Measurements from ENCODE around the gene TMEM109. TPM values are rescaled to one million over a fixed set of nuclear protein-coding genes. Genes with fewer than 3 reads are reported as not detected.

The TMEM109 gene
- total and polyA plus RNA-seq, 2 of the 13 experiments (the other 11 are each of a cell fraction or from before 2014, with no cell fraction given): 7.7 to 18.0 TPM

DNA sequence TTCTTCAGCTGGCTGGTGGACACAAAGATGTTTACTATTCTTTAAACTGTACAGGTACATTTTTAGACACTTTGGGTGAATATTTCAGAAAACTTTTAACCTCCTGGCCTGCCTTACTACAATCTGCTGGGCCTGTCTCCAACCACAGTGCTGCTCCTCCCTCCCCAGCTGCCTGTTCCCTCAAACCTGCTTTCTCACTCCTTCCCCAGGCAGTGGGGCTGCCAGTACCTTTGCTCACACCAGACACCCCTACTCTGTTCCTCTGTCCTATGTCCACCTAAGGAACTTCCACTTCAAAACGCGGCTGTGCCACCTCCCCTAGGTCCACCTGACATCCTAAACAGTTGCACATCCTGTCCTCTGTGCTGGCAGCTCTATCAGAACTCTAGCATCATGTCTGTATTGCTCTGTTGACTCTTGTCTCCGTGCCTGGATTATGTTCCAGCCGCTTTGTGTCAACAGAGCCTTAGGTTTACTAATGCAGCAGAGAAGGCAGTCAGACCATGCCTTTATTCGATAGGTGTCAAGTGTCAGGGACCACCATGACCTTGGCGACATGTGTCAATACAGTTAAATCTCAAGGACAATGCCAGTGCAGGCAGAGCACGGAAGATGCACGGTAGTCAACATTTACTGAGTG is 33.2 kb upstream of the TMEM109 start (continued):
- TF ChIP-seq DZIP1 (CRISPR knock-in tag; IDR thresholded peaks at IDR 0.05): no peak
- peak; percentile 78; the same call in 1 of the 2 replicates for TF ChIP-seq DNMT3B (CRISPR knock-in tag; conservative IDR thresholded peaks at IDR 0.05)
- TF ChIP-seq CBFB (CRISPR knock-in tag; IDR thresholded peaks at IDR 0.05): peak; percentile 74; the same call in 1 of the 2 replicates
- TF ChIP-seq SOX6 (IDR thresholded peaks at IDR 0.05): no peak
- peak; percentile 99 for TF ChIP-seq SOX6 (CRISPR knock-in tag; IDR thresholded peaks at IDR 0.05)
- TF ChIP-seq ATF6 (CRISPR knock-in tag; conservative IDR thresholded peaks at IDR 0.05): no peak
- TF ChIP-seq NR3C1 (CRISPR knock-in tag; IDR thresholded peaks at IDR 0.05): no peak
- no peak for TF ChIP-seq REXO4 (CRISPR knock-in tag; IDR thresholded peaks at IDR 0.05; ENCODE audit: borderline replicate concordance)
- TF ChIP-seq TARDBP (CRISPR knock-in tag; IDR thresholded peaks at IDR 0.05): peak; percentile 98
- TF ChIP-seq TAF1 (CRISPR knock-in tag; IDR thresholded peaks at IDR 0.05): peak; percentile 19; the same call in 1 of the 2 replicates
- peak; percentile 85 for TF ChIP-seq ZNF746 (CRISPR knock-in tag; IDR thresholded peaks at IDR 0.05)
- no peak for TF ChIP-seq MAFF (IDR thresholded peaks at IDR 0.05; ENCODE audit: low read depth, low read length)
- TF ChIP-seq ZNF713 (CRISPR knock-in tag; IDR thresholded peaks at IDR 0.05): 0 out of 2 replicates have a peak, but pooled peaks have one; percentile 29
- TF ChIP-seq ZC3H13 (CRISPR knock-in tag; IDR thresholded peaks at IDR 0.05): peak; percentile 80; the same call in 1 of the 2 replicates
- peak; percentile 94 for TF ChIP-seq ZNF614 (CRISPR knock-in tag; IDR thresholded peaks at IDR 0.05; ENCODE audit: borderline replicate concordance)
- TF ChIP-seq ZNF484 (CRISPR knock-in tag; IDR thresholded peaks at IDR 0.05; ENCODE audit: borderline replicate concordance, low read depth): no peak
- TF ChIP-seq ZKSCAN5 (CRISPR knock-in tag; IDR thresholded peaks at IDR 0.05): no peak
- TF ChIP-seq RARG (CRISPR knock-in tag; IDR thresholded peaks at IDR 0.05; ENCODE audit: low read depth): no peak
- no peak for TF ChIP-seq GTF3A (CRISPR knock-in tag; conservative IDR thresholded peaks at IDR 0.05)
- 0 out of 2 replicates have a peak, but pooled peaks have one; percentile 79 for TF ChIP-seq ZNF513 (CRISPR knock-in tag; conservative IDR thresholded peaks at IDR 0.05)
- no peak for TF ChIP-seq ZNF784 (CRISPR knock-in tag; IDR thresholded peaks at IDR 0.05; ENCODE audit: borderline replicate concordance)
- TF ChIP-seq ZNF709 (CRISPR knock-in tag; IDR thresholded peaks at IDR 0.05): peak; percentile 70; the same call in 1 of the 2 replicates
